ENCODE data around the gene TMEM184B.

Gene TMEM184B

DNA sequence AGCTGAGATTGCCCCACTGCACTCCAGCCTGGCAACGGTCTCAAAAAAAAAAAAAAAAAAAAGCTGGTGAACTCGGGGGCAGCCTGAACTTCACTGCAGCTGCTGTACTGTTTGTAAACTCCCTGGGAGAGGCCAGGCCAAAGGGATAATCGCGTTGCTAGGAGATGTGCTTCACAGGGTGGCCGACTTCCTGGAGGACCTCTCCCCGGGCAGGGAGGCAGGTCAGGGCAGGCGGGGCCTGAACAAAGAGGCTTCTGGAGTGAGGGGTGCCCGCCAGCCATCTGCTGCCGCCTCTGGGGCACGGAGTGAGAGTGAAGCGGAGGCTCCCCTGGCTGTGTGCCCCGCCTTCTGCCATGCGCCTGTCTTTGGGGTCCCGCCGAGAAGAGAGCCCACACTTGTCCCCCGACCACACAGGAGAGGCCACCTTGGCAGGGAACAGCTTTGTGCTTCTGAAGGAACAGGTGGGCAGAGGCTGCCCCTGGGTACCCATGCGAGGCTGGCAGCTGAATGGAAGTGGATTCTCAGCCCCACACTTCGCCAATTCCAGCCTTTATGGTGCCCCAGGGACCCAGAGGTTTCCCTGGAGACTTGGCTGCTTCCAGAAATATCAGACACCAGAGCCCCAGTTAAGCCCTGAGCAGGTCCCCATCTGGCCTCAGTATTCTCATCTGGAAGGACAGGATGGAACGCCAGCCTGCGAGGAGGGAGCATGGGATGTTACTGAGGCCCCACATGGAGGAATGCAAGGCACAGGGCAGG, 29.6 kb downstream of the TMEM184B start:
- H3K4me3 ChIP-seq (ENCODE audit: low read depth, low read length) = no peak overlapping the region; the same call in 1 of the 2 replicates
- H3K36me3 ChIP-seq = peaks cover 26% of the 10 kb centered on the region
- TF ChIP-seq, protein P1, sequence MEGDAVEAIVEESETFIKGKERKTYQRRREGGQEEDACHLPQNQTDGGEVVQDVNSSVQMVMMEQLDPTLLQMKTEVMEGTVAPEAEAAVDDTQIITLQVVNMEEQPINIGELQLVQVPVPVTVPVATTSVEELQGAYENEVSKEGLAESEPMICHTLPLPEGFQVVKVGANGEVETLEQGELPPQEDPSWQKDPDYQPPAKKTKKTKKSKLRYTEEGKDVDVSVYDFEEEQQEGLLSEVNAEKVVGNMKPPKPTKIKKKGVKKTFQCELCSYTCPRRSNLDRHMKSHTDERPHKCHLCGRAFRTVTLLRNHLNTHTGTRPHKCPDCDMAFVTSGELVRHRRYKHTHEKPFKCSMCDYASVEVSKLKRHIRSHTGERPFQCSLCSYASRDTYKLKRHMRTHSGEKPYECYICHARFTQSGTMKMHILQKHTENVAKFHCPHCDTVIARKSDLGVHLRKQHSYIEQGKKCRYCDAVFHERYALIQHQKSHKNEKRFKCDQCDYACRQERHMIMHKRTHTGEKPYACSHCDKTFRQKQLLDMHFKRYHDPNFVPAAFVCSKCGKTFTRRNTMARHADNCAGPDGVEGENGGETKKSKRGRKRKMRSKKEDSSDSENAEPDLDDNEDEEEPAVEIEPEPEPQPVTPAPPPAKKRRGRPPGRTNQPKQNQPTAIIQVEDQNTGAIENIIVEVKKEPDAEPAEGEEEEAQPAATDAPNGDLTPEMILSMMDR (IDR thresholded peaks at IDR 0.05; ENCODE audit: low read depth, low read length) = no peak
- DNase-seq = peak; percentile 93
- H3K27me3 ChIP-seq (ENCODE audit: insufficient read depth, low read depth, severe bottlenecking) = no peaks in the 10 kb centered on the region
- H3K9me3 ChIP-seq (ENCODE audit: severe bottlenecking) = no peaks in the 10 kb centered on the region
- H3K27ac ChIP-seq = peak overlapping the region; percentile 88

DNA sequence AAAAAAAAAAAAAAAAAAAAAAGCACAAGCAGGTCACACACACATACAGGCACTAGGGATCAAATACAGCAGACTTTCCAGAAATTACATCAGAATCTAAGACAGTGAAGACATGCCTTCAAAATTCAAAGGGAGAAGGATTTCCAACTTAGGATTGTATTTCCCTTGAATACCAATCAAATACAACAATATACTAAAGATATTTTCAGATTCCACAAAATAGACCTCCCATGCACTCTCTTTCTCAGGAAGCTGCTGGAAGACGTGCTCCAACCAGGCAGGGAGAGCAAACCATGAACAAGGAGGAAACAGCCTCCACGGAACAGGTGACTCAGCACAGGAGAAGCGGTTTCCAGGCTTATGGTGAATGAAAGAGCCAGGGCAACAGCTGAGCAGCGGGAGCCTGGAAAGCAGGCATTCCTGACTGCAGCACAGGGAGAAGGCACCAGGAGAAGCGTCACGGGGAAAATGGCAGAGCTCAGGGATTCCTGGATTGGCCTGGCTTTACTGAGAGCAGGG, 32.0 kb downstream of the TMEM184B start:
- H3K27me3 ChIP-seq (ENCODE audit: insufficient read depth, low read depth, severe bottlenecking) = no peaks in the 10 kb centered on the region
- peaks cover 14% of the 10 kb centered on the region for H3K36me3 ChIP-seq
- TF ChIP-seq, protein P1 (IDR thresholded peaks at IDR 0.05; ENCODE audit: low read depth, low read length) = no peak
- H3K9me3 ChIP-seq (ENCODE audit: severe bottlenecking) = no peaks in the 10 kb centered on the region
- no peak overlapping the region for H3K4me3 ChIP-seq (ENCODE audit: low read depth, low read length)
- H3K27ac ChIP-seq = no peak overlapping the region; the same call in 1 of the 2 replicates
- no peak for DNase-seq

DNA sequence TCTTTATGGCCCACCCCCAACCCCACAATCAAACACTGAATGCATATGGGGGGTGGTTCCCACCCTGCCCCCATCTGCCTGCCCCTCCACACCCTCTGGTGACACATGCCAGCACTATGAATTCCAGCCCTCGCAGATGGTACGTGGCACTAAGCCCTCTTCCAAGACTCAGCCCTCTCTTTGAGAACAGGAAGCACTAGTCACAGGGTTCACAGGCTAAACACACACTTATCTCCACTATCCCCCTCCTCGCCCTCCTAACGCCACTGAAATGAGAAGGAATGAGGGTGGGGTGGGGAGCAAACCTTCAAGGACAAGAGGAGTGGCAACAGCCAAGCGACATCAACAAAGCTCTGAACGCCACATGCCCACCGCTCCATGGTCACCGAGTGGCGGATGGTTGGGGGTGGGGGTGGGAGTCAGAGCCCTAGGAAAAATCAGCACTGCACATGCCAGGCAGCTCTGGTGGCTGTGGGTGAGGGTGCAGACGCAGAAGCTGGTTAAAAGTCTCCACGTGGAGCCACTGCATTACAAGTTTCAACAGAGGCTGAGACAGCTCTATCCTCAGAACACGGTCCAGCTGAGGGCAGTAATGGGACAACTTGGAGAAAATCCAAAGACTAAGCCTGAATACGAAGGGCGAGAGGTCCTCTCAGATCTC, 33.6 kb downstream of the TMEM184B start:
- no peak overlapping the region for H3K27ac ChIP-seq
- H3K9me3 ChIP-seq (ENCODE audit: severe bottlenecking) = no peaks in the 10 kb centered on the region
- no peak for DNase-seq
- no peaks in the 10 kb centered on the region for H3K27me3 ChIP-seq (ENCODE audit: insufficient read depth, low read depth, severe bottlenecking)
- peaks cover 13% of the 10 kb centered on the region for H3K36me3 ChIP-seq
- TF ChIP-seq, protein P1 (IDR thresholded peaks at IDR 0.05; ENCODE audit: low read depth, low read length) = no peak
- H3K4me3 ChIP-seq (ENCODE audit: low read depth, low read length) = no peak overlapping the region

DNA sequence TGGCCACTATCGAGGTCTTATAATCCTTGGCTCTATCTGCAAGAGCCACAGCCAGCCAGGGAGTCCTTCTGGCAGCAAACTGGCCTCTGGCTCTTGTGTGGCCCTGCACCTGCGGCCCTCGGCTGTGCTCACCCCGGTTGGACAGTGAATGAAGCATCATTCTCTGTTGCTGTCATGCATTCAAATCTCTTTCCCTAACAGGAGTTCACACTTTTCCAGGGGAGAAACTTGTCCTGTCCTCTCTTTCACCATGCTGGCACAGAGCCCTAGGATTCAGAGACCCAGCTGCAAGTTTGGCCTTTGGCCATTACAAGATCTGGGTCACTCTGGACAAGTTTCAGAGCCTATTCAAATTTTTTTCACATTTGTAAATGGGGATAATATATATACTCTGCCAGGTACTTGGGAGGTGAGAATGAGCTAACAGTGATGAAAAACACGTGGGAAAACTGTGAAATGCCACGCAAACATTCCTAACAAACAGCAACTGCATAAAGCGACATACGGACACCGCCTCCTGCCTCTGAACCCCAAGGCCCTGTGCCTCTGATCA, 34.2 kb downstream of the TMEM184B start:
- DNase-seq = no peak
- H3K4me3 ChIP-seq (ENCODE audit: low read depth, low read length) = no peak overlapping the region
- peaks cover 9% of the 10 kb centered on the region for H3K36me3 ChIP-seq
- H3K9me3 ChIP-seq (ENCODE audit: severe bottlenecking) = no peaks in the 10 kb centered on the region
- TF ChIP-seq, protein P1 (IDR thresholded peaks at IDR 0.05; ENCODE audit: low read depth, low read length) = no peak
- H3K27ac ChIP-seq = no peak overlapping the region
- H3K27me3 ChIP-seq (ENCODE audit: insufficient read depth, low read depth, severe bottlenecking) = no peaks in the 10 kb centered on the region

DNA sequence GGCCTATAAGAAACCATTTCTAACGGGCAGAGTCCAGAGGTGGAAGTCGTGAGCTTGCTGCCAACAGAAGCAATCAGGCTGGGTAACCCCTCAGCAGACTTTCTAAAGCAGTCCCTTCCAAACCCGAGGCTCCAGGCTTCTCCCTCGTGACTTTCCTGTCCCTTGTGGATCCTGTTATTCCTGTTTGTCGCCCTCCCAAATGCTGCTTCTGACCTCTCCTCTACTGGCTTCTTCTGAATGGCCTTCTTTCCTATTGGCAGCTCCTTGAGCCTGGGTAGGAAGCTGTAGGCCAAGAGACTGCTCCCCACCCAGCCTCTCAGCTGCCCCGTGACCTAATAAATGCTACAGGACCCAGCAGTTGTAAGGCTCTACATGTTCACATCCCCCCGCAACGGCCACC, 36.0 kb downstream of the TMEM184B start:
- Histone ChIP-seq H3K4me3 (ENCODE audit: low read depth, low read length) (no peak overlapping the region), H3K9me3 (ENCODE audit: severe bottlenecking) (no peaks in the 10 kb centered on the region), H3K27me3 (ENCODE audit: insufficient read depth, low read depth, severe bottlenecking) (no peaks in the 10 kb centered on the region), H3K36me3 (peaks cover 6% of the 10 kb centered on the region; the same call in 1 of the 2 replicates), H3K27ac (no peak overlapping the region)
- TF ChIP-seq, protein P1 (IDR thresholded peaks at IDR 0.05; ENCODE audit: low read depth, low read length) = no peak
- no peak for DNase-seq

Measured in WERI-Rb-1 (cell line).